ENCODE data around the gene SEMA5A. TPM values are rescaled to one million over a fixed set of nuclear protein-coding genes. Genes with fewer than 3 reads are reported as not detected.
A peak's percentile ranks its signal among the peaks of the same experiment; 100 is the strongest.

The SEMA5A gene
- polyA plus RNA-seq, 1 donor (not counting 4 experiments of a cell fraction or from before 2014, with no cell fraction given), result 0.16 TPM

DNA sequence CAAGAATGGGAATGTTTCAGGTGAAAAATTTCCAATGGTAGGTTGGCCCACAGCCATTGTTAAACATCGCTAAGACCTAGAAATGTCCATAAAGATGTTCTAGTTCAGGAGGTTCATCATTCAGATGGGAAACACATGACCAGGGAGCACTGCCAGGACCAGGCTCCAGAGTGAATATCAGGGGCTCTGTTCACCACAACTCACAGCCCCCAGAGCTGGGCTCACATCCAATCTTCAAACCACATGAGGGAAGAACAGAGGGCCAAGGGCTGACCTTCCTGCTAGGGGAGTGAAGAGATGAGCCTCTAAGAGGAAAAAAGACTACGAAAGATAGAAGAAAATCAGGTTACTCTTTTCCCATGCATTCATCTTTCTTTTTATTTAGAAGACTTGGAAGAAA is 205.8 kb downstream of the SEMA5A start:
- TF ChIP-seq EZH2 (IDR thresholded peaks at IDR 0.05; ENCODE audit: low read length), result no peak
- TF ChIP-seq, protein P1, sequence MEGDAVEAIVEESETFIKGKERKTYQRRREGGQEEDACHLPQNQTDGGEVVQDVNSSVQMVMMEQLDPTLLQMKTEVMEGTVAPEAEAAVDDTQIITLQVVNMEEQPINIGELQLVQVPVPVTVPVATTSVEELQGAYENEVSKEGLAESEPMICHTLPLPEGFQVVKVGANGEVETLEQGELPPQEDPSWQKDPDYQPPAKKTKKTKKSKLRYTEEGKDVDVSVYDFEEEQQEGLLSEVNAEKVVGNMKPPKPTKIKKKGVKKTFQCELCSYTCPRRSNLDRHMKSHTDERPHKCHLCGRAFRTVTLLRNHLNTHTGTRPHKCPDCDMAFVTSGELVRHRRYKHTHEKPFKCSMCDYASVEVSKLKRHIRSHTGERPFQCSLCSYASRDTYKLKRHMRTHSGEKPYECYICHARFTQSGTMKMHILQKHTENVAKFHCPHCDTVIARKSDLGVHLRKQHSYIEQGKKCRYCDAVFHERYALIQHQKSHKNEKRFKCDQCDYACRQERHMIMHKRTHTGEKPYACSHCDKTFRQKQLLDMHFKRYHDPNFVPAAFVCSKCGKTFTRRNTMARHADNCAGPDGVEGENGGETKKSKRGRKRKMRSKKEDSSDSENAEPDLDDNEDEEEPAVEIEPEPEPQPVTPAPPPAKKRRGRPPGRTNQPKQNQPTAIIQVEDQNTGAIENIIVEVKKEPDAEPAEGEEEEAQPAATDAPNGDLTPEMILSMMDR (optimal IDR thresholded peaks at IDR 0.05 in 1 of 3, IDR thresholded peaks at IDR 0.05 in 1 of 3, conservative IDR thresholded peaks at IDR 0.05 in 1 of 3; ENCODE audit: extremely low read depth in 1 of 3, insufficient read depth in 2 of 3, low read length in 3 of 3), result no peak
- no peak for FAIRE-seq

GRCh38 chr5:9339206-9339818 is 206.6 kb downstream of the SEMA5A start:
- FAIRE-seq, result no peak
- Histone ChIP-seq H3K4me3 (ENCODE audit: control insufficient read depth in 2 of 3, extremely low read depth in 1 of 3, insufficient read depth in 2 of 3, low read depth in 1 of 3, low read length in 3 of 3) (no peak overlapping the region), H3K9me1 (ENCODE audit: control insufficient read depth, extremely low read depth, insufficient read depth, low read length) (no peaks in the 10 kb centered on the region), H3K9ac (ENCODE audit: control insufficient read depth, extremely low read depth, insufficient read depth, low read length) (no peak overlapping the region), H3K79me2 (ENCODE audit: control insufficient read depth, insufficient read depth, low read length) (no peaks in the 10 kb centered on the region), H4K20me1 (ENCODE audit: control insufficient read depth, extremely low read depth, insufficient read depth, low read length) (no peaks in the 10 kb centered on the region), H3K36me3 (ENCODE audit: control insufficient read depth in 2 of 2, extremely low read depth in 1 of 2, insufficient read depth in 2 of 2, low read length in 2 of 2) (no peaks in the 10 kb centered on the region), H3K9me3 (ENCODE audit: control insufficient read depth, low read depth, low read length) (no peaks in the 10 kb centered on the region), H3K27me3 (ENCODE audit: control insufficient read depth, extremely low read depth, insufficient read depth, low read length) (no peaks in the 10 kb centered on the region), H3K4me2 (ENCODE audit: control insufficient read depth, extremely low read depth, insufficient read depth, low read depth, low read length) (no peak overlapping the region), H3K27ac (ENCODE audit: control insufficient read depth, insufficient read depth, low read length) (no peak overlapping the region), H2AFZ (ENCODE audit: control insufficient read depth, low read length) (no peak overlapping the region), H3K4me1 (ENCODE audit: control insufficient read depth, extremely low read depth, insufficient read depth, low read length) (peaks cover 30% of the 10 kb centered on the region)
- dilution Hi-C loops (cut with MboI; ENCODE audit: extremely low pct_ligation_motif_present, low sequenced_read_pairs), result no loop called here
- TF ChIP-seq, protein P1 (optimal IDR thresholded peaks at IDR 0.05 in 1 of 3, IDR thresholded peaks at IDR 0.05 in 1 of 3, conservative IDR thresholded peaks at IDR 0.05 in 1 of 3; ENCODE audit: extremely low read depth in 1 of 3, insufficient read depth in 2 of 3, low read length in 3 of 3), result peak; percentile 40 to 66 (median 55)
- TF ChIP-seq EZH2 (IDR thresholded peaks at IDR 0.05; ENCODE audit: low read length), result no peak
- no peak for DNase-seq (ENCODE audit: low read depth, low spot score)

More for the DNA sequence above, 205.8 kb downstream of the SEMA5A start:
- Histone ChIP-seq H3K36me3 (ENCODE audit: control insufficient read depth in 2 of 2, extremely low read depth in 1 of 2, insufficient read depth in 2 of 2, low read length in 2 of 2) (no peaks in the 10 kb centered on the region), H3K27ac (ENCODE audit: control insufficient read depth, insufficient read depth, low read length) (no peak overlapping the region), H3K79me2 (ENCODE audit: control insufficient read depth, insufficient read depth, low read length) (no peaks in the 10 kb centered on the region), H3K27me3 (ENCODE audit: control insufficient read depth, extremely low read depth, insufficient read depth, low read length) (no peaks in the 10 kb centered on the region), H3K4me3 (ENCODE audit: control insufficient read depth in 2 of 3, extremely low read depth in 1 of 3, insufficient read depth in 2 of 3, low read depth in 1 of 3, low read length in 3 of 3) (no peak overlapping the region), H3K4me2 (ENCODE audit: control insufficient read depth, extremely low read depth, insufficient read depth, low read depth, low read length) (no peak overlapping the region), H4K20me1 (ENCODE audit: control insufficient read depth, extremely low read depth, insufficient read depth, low read length) (no peaks in the 10 kb centered on the region), H3K9me1 (ENCODE audit: control insufficient read depth, extremely low read depth, insufficient read depth, low read length) (no peaks in the 10 kb centered on the region), H2AFZ (ENCODE audit: control insufficient read depth, low read length) (no peak overlapping the region), H3K9ac (ENCODE audit: control insufficient read depth, extremely low read depth, insufficient read depth, low read length) (no peak overlapping the region), H3K4me1 (ENCODE audit: control insufficient read depth, extremely low read depth, insufficient read depth, low read length) (peaks cover 35% of the 10 kb centered on the region), H3K9me3 (ENCODE audit: control insufficient read depth, low read depth, low read length) (no peaks in the 10 kb centered on the region)
- dilution Hi-C loops (cut with MboI; ENCODE audit: extremely low pct_ligation_motif_present, low sequenced_read_pairs), result no loop called here
- no peak for DNase-seq (ENCODE audit: low read depth, low spot score)

All from keratinocyte (primary cell).